T-cell (primary cell): ENCODE data around the gene DNAJB12. TPM values are rescaled to one million over a fixed set of nuclear protein-coding genes. Genes with fewer than 3 reads are reported as not detected.

Experiments used
- ATAC-seq, 4 experiments: fragments of 200-7000 bp in 3 of 4; fragments of 150-1000 bp in 1 of 4; cut with Tn5 transposase; replicated peaks in 1 of 4; 1 replicate in 3 of 4; 2 replicates in 1 of 4; pipeline ENCODE4 v1.10.0; 2021; ENCODE audit warnings: moderate library complexity in 3 of 4, mild to moderate bottlenecking in 2 of 4, moderate number of reproducible peaks in 1 of 4
- CTCF ChIA-PET, 2 donors: fragments of 300-600 bp; sonication (Branson Sonifier 250); formaldehyde crosslinking; loops; one replicate each; lab custom pipeline; 2022; ENCODE audit warnings: antibody characterized with exemption in 2 of 2; lab: Charles Lee
- POLR2A ChIA-PET, 2 donors: fragments of 300-600 bp; sonication (Branson Sonifier 250); formaldehyde crosslinking; loops; one replicate each; lab custom pipeline; 2022; ENCODE audit warnings: antibody characterized with exemption in 2 of 2; lab: Charles Lee
- DNase-seq, 35 experiments: peaks; one replicate each; pipeline versions ENCODE4 v3.0.0 to v3.0.0-alpha.2; 2013 to 2023
- H3K27ac ChIP-seq: one replicate; pipeline ENCODE4 v1.5.1; 2013; ENCODE audit warnings: low read length
- H3K27me3 ChIP-seq, 2 experiments: replicated peaks in 1 of 2; 1 replicate in 1 of 2; 2 replicates in 1 of 2; pipeline versions ENCODE4 v1.6.1 to v1.7.0; 2013; ENCODE audit warnings: low read length in 1 of 2, mixed read lengths in 1 of 2; ENCODE audit not compliant: control insufficient read depth in 2 of 2, insufficient read depth in 2 of 2; ENCODE audit errors: extremely low read depth in 1 of 2
- H3K36me3 ChIP-seq, 2 donors: 1 replicate in 1 of 2; 2 replicates in 1 of 2; pipeline versions ENCODE4 v1.6.1 to v1.7.0; 2013; ENCODE audit warnings: low read length in 1 of 2; ENCODE audit not compliant: control insufficient read depth in 2 of 2, insufficient read depth in 1 of 2; ENCODE audit errors: extremely low read depth in 1 of 2
- H3K4me1 ChIP-seq, 2 experiments: 1 replicate in 1 of 2; 2 replicates in 1 of 2; pipeline versions ENCODE4 v1.6.1 to v1.7.0; 2013; ENCODE audit warnings: low read length in 2 of 2, mixed read lengths in 1 of 2; ENCODE audit not compliant: insufficient read depth in 2 of 2, control insufficient read depth in 1 of 2; ENCODE audit errors: extremely low read depth in 1 of 2
- H3K4me3 ChIP-seq, 2 donors: 1 replicate in 1 of 2; 2 replicates in 1 of 2; pipeline versions ENCODE4 v1.5.1 to v1.7.0; 2013; ENCODE audit warnings: mild to moderate bottlenecking in 2 of 2, low read length in 1 of 2, moderate library complexity in 1 of 2; ENCODE audit not compliant: control insufficient read depth in 1 of 2; ENCODE audit errors: extremely low read depth in 1 of 2
- H3K9me3 ChIP-seq: 2 replicates; pipeline ENCODE4 v1.7.0; 2013
- H3K27ac Mint-ChIP-seq, 2 donors: one replicate each; pipeline ENCODE4 v1.8.0; 2020 to 2021; ENCODE audit warnings: mild to moderate bottlenecking in 2 of 2, mixed read lengths in 2 of 2
- H3K27me3 Mint-ChIP-seq, 2 donors: one replicate each; pipeline ENCODE4 v1.8.0; 2021 to 2022; ENCODE audit warnings: mixed read lengths in 2 of 2
- H3K36me3 Mint-ChIP-seq: one replicate; pipeline ENCODE4 v1.8.0; 2021; ENCODE audit warnings: mixed read lengths
- H3K4me1 Mint-ChIP-seq, 3 donors: one replicate each; pipeline ENCODE4 v1.8.0; 2020 to 2022; ENCODE audit warnings: mixed read lengths in 3 of 3, mild to moderate bottlenecking in 1 of 3
- H3K4me3 Mint-ChIP-seq, 3 donors: one replicate each; pipeline ENCODE4 v1.8.0; 2020 to 2022; ENCODE audit warnings: mild to moderate bottlenecking in 3 of 3, mixed read lengths in 3 of 3, moderate library complexity in 3 of 3
- H3K9me3 Mint-ChIP-seq, 3 donors: one replicate each; pipeline ENCODE4 v1.8.0; 2020 to 2022; ENCODE audit warnings: mixed read lengths in 3 of 3
- WGBS: methylation state at CpG from one replicate; pipeline ENCODE4 v1.1.5; 2013; ENCODE audit warnings: missing lambda C conversion rate; ENCODE audit not compliant: insufficient coverage; 5-methylcytosine and 5-hydroxymethylcytosine counted together
- total RNA-seq, 35 experiments: library from RNA in 6 of 35; stranded (reverse) in 6 of 35; fragments of 120-200 nt in 1 of 35; gene quantifications; one replicate each; pipeline versions ENCODE4 v1.2.1 to v1.2.4 and lab custom pipeline; 2013 to 2026

DNAJB12 gene
- total RNA-seq, 5 donors from 2014 or later (not counting 1 experiment from before 2014, with no cell fraction given) = 27.1 to 41.4 (median 31.2) TPM

DNA sequence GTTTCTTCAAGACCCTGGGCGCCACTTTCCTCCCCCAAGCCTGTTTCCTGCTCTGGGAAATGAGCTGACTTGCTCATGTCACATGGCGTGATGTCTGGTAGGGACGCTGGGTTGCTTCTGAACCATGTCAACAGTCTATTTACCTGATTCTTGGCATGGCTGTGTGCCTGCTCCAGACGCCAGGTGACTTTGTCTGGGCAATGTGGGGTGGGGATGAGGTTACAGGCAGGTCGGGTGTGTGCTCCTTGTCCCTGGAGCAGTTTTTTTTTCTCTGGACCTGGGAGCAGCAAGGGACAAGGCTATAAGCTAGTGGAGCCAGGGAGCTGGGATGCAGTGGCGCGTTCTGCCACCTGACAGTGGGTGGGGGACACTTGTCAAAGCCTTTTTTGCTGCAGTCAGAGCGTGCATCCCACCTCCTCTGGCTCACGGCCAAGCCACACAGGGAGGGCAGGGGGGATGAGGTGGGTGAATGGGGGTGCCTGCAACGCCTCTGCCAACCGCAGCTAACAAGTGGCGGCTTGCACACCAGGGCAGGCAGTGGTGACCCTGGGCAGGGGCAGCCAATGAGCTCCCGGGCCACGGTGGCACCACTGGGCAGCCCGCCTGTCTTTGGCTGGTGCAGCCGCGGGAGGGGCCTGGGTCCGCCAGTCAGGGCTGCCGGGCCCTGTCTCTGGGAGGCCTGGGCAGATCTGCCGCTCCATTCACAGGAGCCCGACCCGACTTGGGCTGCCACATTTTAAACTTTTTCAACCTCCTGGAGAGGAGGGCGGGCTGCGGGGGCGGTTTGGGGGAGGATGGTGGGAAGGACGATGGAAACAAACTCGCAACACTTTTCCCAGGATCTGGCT, 22.9 kb downstream of the DNAJB12 start:
- peak overlapping the region; percentile 64 to 85 (median 72) for H3K4me3 Mint-ChIP-seq
- CTCF ChIA-PET = interaction anchor here (0.6 to 1.9 kb wide), 13 partner anchors 11 to 112 kb away, joined by 3 to 25 read pairs (median 4); partner anchors contain the start of gene DDIT4 (in 1 of the 2)
- no peaks in the 10 kb centered on the region for H3K36me3 Mint-ChIP-seq
- H3K4me3 ChIP-seq = peak overlapping the region; percentile 28 to 42
- H3K27ac Mint-ChIP-seq = peak overlapping the region; percentile 92 to 95
- DNase-seq = peak; percentile 65 to 97 (median 94)
- peaks cover 0 to 2% of the 10 kb centered on the region in 2 experiments for H3K27me3 ChIP-seq
- peak overlapping the region; percentile 90 for H3K27ac ChIP-seq
- peaks cover 89 to 95% (median 93%) of the 10 kb centered on the region in 3 donors for H3K4me1 Mint-ChIP-seq
- H3K4me1 ChIP-seq = peaks cover 81 to 100% of the 10 kb centered on the region in 2 experiments
- H3K9me3 ChIP-seq = no peaks in the 10 kb centered on the region
- peaks cover 5 to 7% of the 10 kb centered on the region in 2 donors for H3K36me3 ChIP-seq
- POLR2A ChIA-PET = interaction anchor here (0.5 to 1.5 kb wide), 15 partner anchors 10 to 288 kb away, joined by 3 to 23 read pairs (median 4); partner anchors contain the start of genes ANAPC16 (in 1 of the 2) and DDIT4 (in 1 of the 2)
- 9% methylated on average over 16 of the region's 27 CpGs for WGBS
- ATAC-seq = peak; percentile 68 to 77 (median 74)
- no peaks in the 10 kb centered on the region for H3K27me3 Mint-ChIP-seq
- no peaks in the 10 kb centered on the region for H3K9me3 Mint-ChIP-seq

DNA sequence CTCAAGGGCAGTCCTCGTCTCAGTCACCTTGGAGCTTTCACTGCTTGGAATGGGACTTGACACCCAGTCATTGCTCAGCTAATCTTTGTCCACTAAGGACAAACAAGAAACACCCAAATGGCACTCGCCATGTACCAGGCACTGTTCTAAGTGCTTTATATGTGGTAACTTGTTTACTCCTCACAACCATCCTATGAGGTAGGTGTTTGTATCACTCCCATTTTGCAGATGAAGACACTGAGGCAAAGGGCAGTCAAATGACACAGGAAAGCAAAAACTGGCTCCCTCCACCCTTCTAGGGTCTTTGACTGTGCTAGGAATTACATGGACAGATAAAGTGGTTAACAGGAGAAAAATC, 24.7 kb downstream of the DNAJB12 start:
- Mint-ChIP-seq H3K9me3 (no peaks in the 10 kb centered on the region), H3K4me3 (peak overlapping the region in 1 of 3 donors; percentile 85), H3K4me1 (peaks cover 79 to 84% (median 81%) of the 10 kb centered on the region in 3 donors), H3K27ac (peak overlapping the region; percentile 69 to 95), H3K27me3 (no peaks in the 10 kb centered on the region), H3K36me3 (no peaks in the 10 kb centered on the region)
- ATAC-seq (no peak), DNase-seq (no peak)
- no peak overlapping the region for H3K4me3 ChIP-seq
- CTCF ChIA-PET = interaction anchor here (0.6 to 1.0 kb wide), 3 partner anchors 9 to 71 kb away, joined by 3 to 5 read pairs (median 3); no protein-coding TSS in a partner anchor
- H3K36me3 ChIP-seq = no peaks in the 10 kb centered on the region
- POLR2A ChIA-PET = interaction anchor here (0.6 to 1.2 kb wide), 4 partner anchors 16 to 78 kb away, joined by 3 to 9 read pairs (median 5); no protein-coding TSS in a partner anchor
- no peak overlapping the region for H3K27ac ChIP-seq
- 100% methylated on average over 1 of the region's 2 CpGs for WGBS
- H3K27me3 ChIP-seq = peaks cover 0 to 2% of the 10 kb centered on the region in 2 experiments
- no peaks in the 10 kb centered on the region for H3K9me3 ChIP-seq
- peaks cover 67 to 89% of the 10 kb centered on the region in 2 experiments for H3K4me1 ChIP-seq

DNA sequence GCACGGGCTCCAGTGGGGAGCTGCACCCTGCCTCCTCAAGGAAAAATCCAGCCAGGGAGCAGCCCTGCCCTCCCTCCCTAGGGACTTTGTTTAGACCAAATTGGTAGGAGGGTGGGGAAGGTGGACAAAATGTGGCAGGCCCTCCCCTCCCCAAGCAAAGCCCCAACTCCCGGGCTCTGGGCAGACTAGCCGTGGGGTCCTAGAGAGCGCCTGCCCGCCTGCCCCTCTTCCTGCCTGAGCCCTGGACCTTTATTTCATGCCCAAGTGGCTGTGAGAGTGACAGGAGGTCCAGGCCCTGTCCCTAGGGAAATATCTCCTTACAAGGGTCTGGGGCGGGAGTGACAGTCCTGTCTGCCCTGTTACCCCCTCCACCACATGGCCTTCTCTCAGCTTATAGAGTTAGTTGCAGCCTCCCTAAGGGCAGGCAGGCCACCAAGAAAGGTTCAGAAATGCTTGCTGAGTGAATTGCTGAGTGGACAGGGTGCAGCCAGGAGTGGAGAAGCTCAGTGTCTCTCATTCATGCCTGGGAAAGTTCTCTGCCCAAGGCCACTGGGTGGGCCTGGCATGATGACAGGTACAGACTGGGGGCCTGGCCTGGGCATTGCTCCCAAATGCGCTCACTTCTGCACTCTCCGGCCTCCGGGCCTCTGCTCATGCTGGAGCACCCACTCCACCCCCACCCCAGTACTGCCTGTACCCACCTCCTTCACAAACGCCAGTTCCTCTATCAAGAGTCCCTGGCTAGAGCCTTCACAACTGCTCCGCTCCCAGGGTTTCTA, 25.2 kb downstream of the DNAJB12 start:
- no peaks in the 10 kb centered on the region for H3K27me3 Mint-ChIP-seq
- peak overlapping the region in 1 of 2 donors; percentile 20 for H3K4me3 ChIP-seq
- CTCF ChIA-PET = interaction anchor here (0.6 to 1.0 kb wide), 5 partner anchors 31 to 74 kb away, joined by 3 to 5 read pairs (median 3); no protein-coding TSS in a partner anchor
- no peak for DNase-seq
- peak overlapping the region; percentile 69 to 95 for H3K27ac Mint-ChIP-seq
- H3K4me1 Mint-ChIP-seq = peaks cover 78 to 83% (median 81%) of the 10 kb centered on the region in 3 donors
- H3K27me3 ChIP-seq = peaks cover 0 to 2% of the 10 kb centered on the region in 2 experiments
- ATAC-seq = no peak
- POLR2A ChIA-PET = interaction anchor here in 1 of 2 donors (0.6 to 1.2 kb wide), 2 partner anchors 21 to 32 kb away, joined by 4 to 9 read pairs; no protein-coding TSS in a partner anchor
- no peak overlapping the region for H3K27ac ChIP-seq
- WGBS = 94% methylated on average over 9 of the region's 11 CpGs
- H3K9me3 ChIP-seq = no peaks in the 10 kb centered on the region
- H3K4me1 ChIP-seq = peaks cover 62 to 87% of the 10 kb centered on the region in 2 experiments
- peak overlapping the region in 1 of 3 donors; percentile 85 for H3K4me3 Mint-ChIP-seq
- H3K36me3 ChIP-seq = no peaks in the 10 kb centered on the region
- H3K36me3 Mint-ChIP-seq = no peaks in the 10 kb centered on the region
- H3K9me3 Mint-ChIP-seq = no peaks in the 10 kb centered on the region

DNA sequence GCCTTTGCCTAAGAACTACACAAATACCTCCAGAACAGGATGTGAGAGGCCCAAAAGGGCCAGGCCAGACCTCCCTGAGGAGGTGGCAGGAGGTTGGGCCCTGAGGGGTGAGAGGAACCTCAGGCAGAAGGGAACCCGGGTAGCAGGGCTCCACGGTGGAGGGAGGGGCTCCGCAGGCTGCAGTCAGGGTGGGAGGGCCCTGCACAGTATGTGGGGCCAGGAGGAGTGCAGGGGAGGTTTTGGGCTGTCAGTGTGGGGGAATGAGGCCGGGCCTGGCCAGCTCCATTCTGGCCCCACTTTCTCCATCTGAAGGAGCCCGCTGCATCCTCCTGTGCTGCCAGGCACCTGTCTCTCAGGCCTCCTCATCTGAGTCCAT, 25.9 kb downstream of the DNAJB12 start:
- Mint-ChIP-seq H3K4me1 (peaks cover 77 to 82% (median 81%) of the 10 kb centered on the region in 3 donors), H3K27me3 (no peaks in the 10 kb centered on the region)
- peak overlapping the region; percentile 18 for H3K27ac ChIP-seq

DNA sequence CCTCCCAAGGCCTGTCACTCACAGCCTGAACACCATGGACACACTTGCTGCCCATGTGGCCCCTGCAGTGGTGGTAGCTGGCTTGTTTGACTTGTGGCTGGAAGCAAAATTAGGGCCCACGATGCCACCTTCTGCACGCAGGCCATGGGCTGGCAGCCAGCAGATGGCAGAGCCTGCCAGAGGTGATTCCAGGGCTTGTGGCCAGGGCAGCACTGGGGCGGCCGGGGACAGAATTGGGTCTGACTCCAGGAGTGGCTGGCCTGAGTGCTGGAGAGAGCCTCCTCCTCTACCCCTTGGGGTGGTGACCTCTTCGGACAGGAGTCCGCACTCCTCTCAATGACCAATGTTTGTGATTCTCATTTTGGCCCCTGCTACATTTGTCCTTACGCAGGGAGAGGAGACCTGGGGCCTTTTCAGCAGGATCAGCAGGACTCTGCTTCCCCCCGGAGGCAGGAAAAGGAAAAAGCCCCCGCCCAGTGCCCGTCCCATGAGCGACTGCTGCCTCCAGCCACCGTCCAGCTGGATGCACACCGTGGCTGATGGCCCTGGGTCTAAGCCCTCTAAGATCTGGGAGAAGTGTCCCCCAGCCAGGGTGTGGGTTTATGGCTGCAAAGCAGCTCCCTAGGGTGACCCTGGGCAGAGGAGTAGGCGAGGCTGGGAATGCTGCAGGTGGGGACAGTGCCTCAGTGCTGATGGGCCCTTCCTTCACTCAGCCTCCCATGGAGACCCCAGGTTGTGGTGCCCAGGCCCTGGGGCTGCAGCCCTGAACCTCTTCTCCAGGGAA, 26.5 kb downstream of the DNAJB12 start:
- Histone ChIP-seq H3K27me3 (peaks cover 0 to 2% of the 10 kb centered on the region in 2 experiments), H3K4me1 (peaks cover 56 to 83% of the 10 kb centered on the region in 2 experiments), H3K27ac (peak overlapping the region; percentile 18), H3K4me3 (peak overlapping the region in 1 of 2 donors; percentile 75), H3K36me3 (no peaks in the 10 kb centered on the region), H3K9me3 (no peaks in the 10 kb centered on the region)
- H3K9me3 Mint-ChIP-seq = no peaks in the 10 kb centered on the region
- no peaks in the 10 kb centered on the region for H3K27me3 Mint-ChIP-seq
- 78% methylated on average over 11 of the region's 14 CpGs for WGBS
- DNase-seq (no peak), ATAC-seq (no peak)
- peak overlapping the region in 1 of 3 donors; percentile 94 for H3K4me3 Mint-ChIP-seq
- peak overlapping the region; percentile 36 to 95 for H3K27ac Mint-ChIP-seq
- ChIA-PET POLR2A (interaction anchor here in 1 of 2 donors (0.7 kb wide), 1 partner anchor 24 kb away, joined by 3 read pairs; no protein-coding TSS in a partner anchor), CTCF (interaction anchor here in 1 of 2 donors (0.6 to 0.7 kb wide), 3 partner anchors 47 to 465 kb away, joined by 3 read pairs; no protein-coding TSS in a partner anchor)
- peaks cover 77 to 81% (median 80%) of the 10 kb centered on the region in 3 donors for H3K4me1 Mint-ChIP-seq
- no peaks in the 10 kb centered on the region for H3K36me3 Mint-ChIP-seq

More for the DNA sequence above, 25.9 kb downstream of the DNAJB12 start:
- Mint-ChIP-seq H3K36me3 (no peaks in the 10 kb centered on the region), H3K9me3 (no peaks in the 10 kb centered on the region), H3K27ac (peak overlapping the region in 1 of 2 donors; percentile 95), H3K4me3 (peak overlapping the region in 1 of 3 donors; percentile 94)
- no peak for ATAC-seq
- peak overlapping the region in 1 of 2 donors; percentile 75 for H3K4me3 ChIP-seq
- no peaks in the 10 kb centered on the region for H3K9me3 ChIP-seq
- CTCF ChIA-PET = interaction anchor here in 1 of 2 donors (0.6 kb wide), 2 partner anchors 30 to 73 kb away, joined by 3 to 5 read pairs; no protein-coding TSS in a partner anchor
- POLR2A ChIA-PET = interaction anchor here in 1 of 2 donors (0.7 kb wide), 1 partner anchor 25 kb away, joined by 3 read pairs; no protein-coding TSS in a partner anchor
- peaks cover 59 to 83% of the 10 kb centered on the region in 2 experiments for H3K4me1 ChIP-seq
- peaks cover 0 to 2% of the 10 kb centered on the region in 2 experiments for H3K27me3 ChIP-seq
- H3K36me3 ChIP-seq = no peaks in the 10 kb centered on the region
- 100% methylated on average over 1 of the region's 5 CpGs for WGBS
- peak in 1 of 35 experiments; percentile 35 for DNase-seq
